HEK293 (cell line): ENCODE data around the gene GNPDA1.

Experiments used
- FEZF1 ChIP-seq: fragments of 450-650 bp; formaldehyde crosslinking; IDR thresholded peaks from 2 replicates; pipeline ENCODE4 v1.5.1; 2016; ENCODE audit warnings: missing biosample characterization, missing genetic modification characterization
- GLI4 ChIP-seq: fragments of 450-650 bp; formaldehyde crosslinking; IDR thresholded peaks from 2 replicates; pipeline ENCODE4 v1.5.1; 2016; ENCODE audit warnings: missing biosample characterization, missing genetic modification characterization
- GLIS1 ChIP-seq: fragments of 450-650 bp; formaldehyde crosslinking; IDR thresholded peaks from 2 replicates; pipeline ENCODE4 v1.5.1; 2016; ENCODE audit warnings: missing biosample characterization, missing genetic modification characterization
- IKZF3 ChIP-seq: fragments of 450-650 bp; IDR thresholded peaks from 2 replicates; pipeline ENCODE4 v1.5.0; 2018; ENCODE audit warnings: missing biosample characterization, mild to moderate bottlenecking, missing genetic modification characterization, moderate library complexity
- KLF7 ChIP-seq: fragments of 450-650 bp; formaldehyde crosslinking; IDR thresholded peaks from 2 replicates; pipeline ENCODE4 v1.5.1; 2016; ENCODE audit warnings: missing biosample characterization, missing genetic modification characterization, borderline replicate concordance
- MEIS1 ChIP-seq: sonication (generic); formaldehyde crosslinking; IDR thresholded peaks from 2 replicates; pipeline ENCODE4 v1.8.1; 2022; ENCODE audit warnings: missing genetic modification reagents, mild to moderate bottlenecking, borderline replicate concordance
- MZF1 ChIP-seq: fragments of 450-650 bp; formaldehyde crosslinking; IDR thresholded peaks from 2 replicates; pipeline ENCODE4 v1.5.1; 2017; ENCODE audit warnings: missing biosample characterization, missing genetic modification characterization, borderline replicate concordance
- OSR2 ChIP-seq: fragments of 450-650 bp; formaldehyde crosslinking; IDR thresholded peaks from 2 replicates; pipeline ENCODE4 v1.5.1; 2016; ENCODE audit warnings: missing biosample characterization, missing genetic modification characterization
- PBX3 ChIP-seq: sonication (generic); formaldehyde crosslinking; IDR thresholded peaks from 2 replicates; pipeline ENCODE4 v1.8.1; 2022; ENCODE audit warnings: mild to moderate bottlenecking, moderate library complexity, missing genetic modification reagents
- SALL2 ChIP-seq: fragments of 450-650 bp; formaldehyde crosslinking; IDR thresholded peaks from 2 replicates; pipeline ENCODE4 v1.5.0; 2017; ENCODE audit warnings: missing biosample characterization, mild to moderate bottlenecking, missing genetic modification characterization, borderline replicate concordance
- TCF7L2 ChIP-seq: IDR thresholded peaks from 2 replicates; pipeline ENCODE4 v1.6.1; 2011; ENCODE audit warnings: low read depth, mild to moderate bottlenecking, inconsistent platforms, low read length, moderate library complexity, borderline replicate concordance
- TRIM28 ChIP-seq: IDR thresholded peaks from 2 replicates; pipeline ENCODE4 v1.6.1; 2011; ENCODE audit warnings: low read length, control low read depth, borderline replicate concordance
- ZBTB17 ChIP-seq: fragments of 450-650 bp; formaldehyde crosslinking; IDR thresholded peaks from 2 replicates; pipeline ENCODE4 v1.5.1; 2016; ENCODE audit warnings: missing biosample characterization, missing genetic modification characterization
- ZBTB48 ChIP-seq: fragments of 450-650 bp; formaldehyde crosslinking; IDR thresholded peaks from 2 replicates; pipeline ENCODE4 v1.5.1; 2016; ENCODE audit warnings: missing biosample characterization, missing genetic modification characterization
- ZNF146 ChIP-seq: fragments of 450-650 bp; formaldehyde crosslinking; IDR thresholded peaks from 2 replicates; pipeline ENCODE4 v1.5.1; 2016; ENCODE audit warnings: missing biosample characterization, missing genetic modification characterization
- ZNF155 ChIP-seq: fragments of 450-650 bp; formaldehyde crosslinking; IDR thresholded peaks from 2 replicates; pipeline ENCODE4 v1.5.1; 2016; ENCODE audit warnings: missing biosample characterization, missing genetic modification characterization
- ZNF169 ChIP-seq: fragments of 450-650 bp; formaldehyde crosslinking; IDR thresholded peaks from 2 replicates; pipeline ENCODE4 v1.5.1; 2016; ENCODE audit warnings: missing biosample characterization, missing genetic modification characterization
- ZNF202 ChIP-seq: fragments of 450-650 bp; formaldehyde crosslinking; IDR thresholded peaks from 2 replicates; pipeline ENCODE4 v1.5.1; 2016; ENCODE audit warnings: missing biosample characterization, missing genetic modification characterization, borderline replicate concordance
- ZNF302 ChIP-seq: fragments of 450-650 bp; formaldehyde crosslinking; IDR thresholded peaks from 2 replicates; pipeline ENCODE4 v1.5.1; 2016; ENCODE audit warnings: missing biosample characterization, missing genetic modification characterization, low read depth
- ZNF335 ChIP-seq: fragments of 450-650 bp; formaldehyde crosslinking; conservative IDR thresholded peaks from 2 replicates; pipeline ENCODE4 v1.5.1; 2016; ENCODE audit warnings: missing biosample characterization, missing genetic modification characterization
- ZNF433 ChIP-seq: fragments of 450-650 bp; formaldehyde crosslinking; IDR thresholded peaks from 2 replicates; pipeline ENCODE4 v1.5.1; 2016; ENCODE audit warnings: missing biosample characterization, missing genetic modification characterization, low read depth
- ZNF501 ChIP-seq: fragments of 450-650 bp; formaldehyde crosslinking; IDR thresholded peaks from 2 replicates; pipeline ENCODE4 v1.5.1; 2016; ENCODE audit warnings: missing biosample characterization, missing genetic modification characterization
- ZNF623 ChIP-seq: fragments of 450-650 bp; formaldehyde crosslinking; IDR thresholded peaks from 2 replicates; pipeline ENCODE4 v1.5.1; 2016; ENCODE audit warnings: missing biosample characterization, missing genetic modification characterization
- ZNF624 ChIP-seq: fragments of 450-650 bp; formaldehyde crosslinking; IDR thresholded peaks from 2 replicates; pipeline ENCODE4 v1.5.1; 2017; ENCODE audit warnings: missing biosample characterization, missing genetic modification characterization
- ZNF626 ChIP-seq: fragments of 450-650 bp; sonication (Bioruptor Pico); formaldehyde crosslinking; IDR thresholded peaks from 2 replicates; pipeline ENCODE4 v1.5.1; 2018; ENCODE audit warnings: missing biosample characterization, missing genetic modification characterization, inconsistent platforms
- ZNF776 ChIP-seq: fragments of 450-650 bp; formaldehyde crosslinking; IDR thresholded peaks from 2 replicates; pipeline ENCODE4 v1.5.0; 2017; ENCODE audit warnings: missing biosample characterization, missing genetic modification characterization, borderline replicate concordance
- ZNF791 ChIP-seq: fragments of 450-650 bp; formaldehyde crosslinking; IDR thresholded peaks from 2 replicates; pipeline ENCODE4 v1.5.1; 2016; ENCODE audit warnings: missing biosample characterization, missing genetic modification characterization
- TF ChIP-seq, protein P1 (sequence below): fragments of 450-650 bp; formaldehyde crosslinking; IDR thresholded peaks from 2 replicates; pipeline ENCODE4 v1.5.1; 2016; ENCODE audit warnings: missing biosample characterization, missing genetic modification characterization
- TF ChIP-seq, protein P2 (sequence below): fragments of 450-650 bp; formaldehyde crosslinking; IDR thresholded peaks from 2 replicates; pipeline ENCODE4 v1.5.1; 2016; ENCODE audit warnings: missing biosample characterization, missing genetic modification characterization

The GNPDA1 gene

DNA sequence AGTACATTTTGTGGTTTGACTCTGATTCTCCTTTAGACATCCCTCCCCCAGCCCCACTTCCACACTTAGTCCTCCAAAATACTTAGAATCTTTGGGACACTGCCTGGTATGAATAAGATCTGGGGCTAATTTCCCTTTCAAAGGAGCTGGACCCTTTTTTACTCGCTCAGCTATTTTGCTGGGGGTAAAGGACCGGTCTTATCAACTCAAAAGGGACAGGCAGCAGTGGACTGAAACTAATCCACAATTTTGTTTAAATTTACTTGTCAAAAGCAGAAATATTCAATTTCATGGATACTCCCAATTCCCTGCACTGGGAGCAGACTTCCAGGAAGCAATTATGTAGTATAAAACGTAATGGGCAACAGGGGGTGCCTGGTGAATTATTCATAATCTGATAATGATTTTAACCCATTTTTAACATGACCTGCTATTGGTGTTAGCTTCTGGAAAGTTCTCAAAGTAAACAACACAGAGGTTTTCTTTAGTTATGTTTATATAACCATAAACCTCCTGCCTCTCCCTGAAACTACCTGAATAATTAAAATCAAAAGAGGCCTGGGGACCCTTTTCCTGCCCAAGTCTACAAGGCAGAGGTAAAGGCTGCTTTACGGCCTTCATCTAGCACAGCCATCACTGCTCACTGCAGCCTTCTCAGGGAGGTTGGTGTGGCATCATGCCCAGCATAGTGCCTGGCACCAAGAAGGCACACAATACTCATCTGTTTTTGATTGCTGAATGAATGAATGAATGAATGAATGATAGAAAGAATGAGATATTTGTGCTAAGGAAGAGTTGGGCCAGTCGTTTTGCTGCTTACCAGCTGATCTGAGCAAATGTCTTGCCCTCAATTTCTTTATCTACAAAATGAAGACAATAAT lies 44.2 kb upstream of the GNPDA1 start (continued):
- no peak for TF ChIP-seq KLF7 (tag by site-specific recombination)
- no peak for TF ChIP-seq TRIM28
- TF ChIP-seq MEIS1 (CRISPR knock-in tag), result no peak
- TF ChIP-seq, protein P1, sequence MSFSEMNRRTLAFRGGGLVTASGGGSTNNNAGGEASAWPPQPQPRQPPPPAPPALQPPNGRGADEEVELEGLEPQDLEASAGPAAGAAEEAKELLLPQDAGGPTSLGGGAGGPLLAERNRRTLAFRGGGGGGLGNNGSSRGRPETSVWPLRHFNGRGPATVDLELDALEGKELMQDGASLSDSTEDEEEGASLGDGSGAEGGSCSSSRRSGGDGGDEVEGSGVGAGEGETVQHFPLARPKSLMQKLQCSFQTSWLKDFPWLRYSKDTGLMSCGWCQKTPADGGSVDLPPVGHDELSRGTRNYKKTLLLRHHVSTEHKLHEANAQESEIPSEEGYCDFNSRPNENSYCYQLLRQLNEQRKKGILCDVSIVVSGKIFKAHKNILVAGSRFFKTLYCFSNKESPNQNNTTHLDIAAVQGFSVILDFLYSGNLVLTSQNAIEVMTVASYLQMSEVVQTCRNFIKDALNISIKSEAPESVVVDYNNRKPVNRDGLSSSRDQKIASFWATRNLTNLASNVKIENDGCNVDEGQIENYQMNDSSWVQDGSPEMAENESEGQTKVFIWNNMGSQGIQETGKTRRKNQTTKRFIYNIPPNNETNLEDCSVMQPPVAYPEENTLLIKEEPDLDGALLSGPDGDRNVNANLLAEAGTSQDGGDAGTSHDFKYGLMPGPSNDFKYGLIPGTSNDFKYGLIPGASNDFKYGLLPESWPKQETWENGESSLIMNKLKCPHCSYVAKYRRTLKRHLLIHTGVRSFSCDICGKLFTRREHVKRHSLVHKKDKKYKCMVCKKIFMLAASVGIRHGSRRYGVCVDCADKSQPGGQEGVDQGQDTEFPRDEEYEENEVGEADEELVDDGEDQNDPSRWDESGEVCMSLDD, result no peak
- TF ChIP-seq ZNF776 (tag by site-specific recombination), result no peak
- TF ChIP-seq FEZF1 (tag by site-specific recombination), result peak; percentile 28; the same call in 1 of the 2 replicates
- no peak for TF ChIP-seq ZNF623
- TF ChIP-seq ZBTB17, result no peak
- no peak for TF ChIP-seq MZF1 (tag by site-specific recombination)
- no peak for TF ChIP-seq ZNF501 (tag by site-specific recombination)
- no peak for TF ChIP-seq ZNF202 (tag by site-specific recombination)
- no peak for TF ChIP-seq SALL2 (tag by site-specific recombination)
- no peak for TF ChIP-seq ZNF155 (tag by site-specific recombination)
- no peak for TF ChIP-seq GLI4
- TF ChIP-seq ZNF626 (tag by site-specific recombination), result no peak
- peak; percentile 26; the same call in 1 of the 2 replicates for TF ChIP-seq GLIS1 (tag by site-specific recombination)
- TF ChIP-seq ZNF169 (tag by site-specific recombination), result no peak
- no peak for TF ChIP-seq ZNF433 (tag by site-specific recombination)
- 0 out of 2 replicates have a peak, but pooled peaks have one; percentile 24 for TF ChIP-seq ZNF335 (tag by site-specific recombination)
- TF ChIP-seq ZNF624 (tag by site-specific recombination), result no peak
- no peak for TF ChIP-seq ZBTB48 (tag by site-specific recombination)
- TF ChIP-seq ZNF146 (tag by site-specific recombination), result no peak
- TF ChIP-seq ZNF302 (tag by site-specific recombination), result no peak
- 0 out of 2 replicates have a peak, but pooled peaks have one; percentile 14 for TF ChIP-seq TCF7L2
- TF ChIP-seq, protein P2, sequence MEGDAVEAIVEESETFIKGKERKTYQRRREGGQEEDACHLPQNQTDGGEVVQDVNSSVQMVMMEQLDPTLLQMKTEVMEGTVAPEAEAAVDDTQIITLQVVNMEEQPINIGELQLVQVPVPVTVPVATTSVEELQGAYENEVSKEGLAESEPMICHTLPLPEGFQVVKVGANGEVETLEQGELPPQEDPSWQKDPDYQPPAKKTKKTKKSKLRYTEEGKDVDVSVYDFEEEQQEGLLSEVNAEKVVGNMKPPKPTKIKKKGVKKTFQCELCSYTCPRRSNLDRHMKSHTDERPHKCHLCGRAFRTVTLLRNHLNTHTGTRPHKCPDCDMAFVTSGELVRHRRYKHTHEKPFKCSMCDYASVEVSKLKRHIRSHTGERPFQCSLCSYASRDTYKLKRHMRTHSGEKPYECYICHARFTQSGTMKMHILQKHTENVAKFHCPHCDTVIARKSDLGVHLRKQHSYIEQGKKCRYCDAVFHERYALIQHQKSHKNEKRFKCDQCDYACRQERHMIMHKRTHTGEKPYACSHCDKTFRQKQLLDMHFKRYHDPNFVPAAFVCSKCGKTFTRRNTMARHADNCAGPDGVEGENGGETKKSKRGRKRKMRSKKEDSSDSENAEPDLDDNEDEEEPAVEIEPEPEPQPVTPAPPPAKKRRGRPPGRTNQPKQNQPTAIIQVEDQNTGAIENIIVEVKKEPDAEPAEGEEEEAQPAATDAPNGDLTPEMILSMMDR, result no peak
- peak; percentile 72 for TF ChIP-seq OSR2
- no peak for TF ChIP-seq ZNF791 (tag by site-specific recombination)
- no peak for TF ChIP-seq PBX3 (CRISPR knock-in tag)
- TF ChIP-seq IKZF3, result 0 out of 2 replicates have a peak, but pooled peaks have one; percentile 43
